GM12875 (cell line): Measurements from ENCODE around the gene SNHG17.

Source experiments
- H3K4me3 ChIP-seq: one replicate; pipeline ENCODE4 v1.5.1; 2011; ENCODE audit warnings: low read depth, low read length, control low read depth
- CTCF ChIP-seq: IDR thresholded peaks from 2 replicates; pipeline ENCODE4 v1.5.1; 2011; ENCODE audit warnings: low read depth, mild to moderate bottlenecking, control low read depth, inconsistent platforms, low read length, moderate library complexity, borderline replicate concordance; ENCODE audit not compliant: insufficient read depth

Gene SNHG17

GRCh38 chr20:38372806-38373205, 62.3 kb downstream of the SNHG17 start:
- no peak for TF ChIP-seq CTCF
- no peak overlapping the region for H3K4me3 ChIP-seq
